AG09309 (cell line): ENCODE data around the gene CDKAL1.

Experiments used
- DNase-seq: peaks from one replicate; pipeline ENCODE4 v3.0.0-alpha.2; 2010; ENCODE audit warnings: low read depth
- H3K4me3 ChIP-seq: 2 replicates; pipeline ENCODE4 v1.5.1; 2011; ENCODE audit warnings: mild to moderate bottlenecking, low read depth, low read length, moderate library complexity; ENCODE audit not compliant: control insufficient read depth
- TF ChIP-seq, protein P1 (sequence below): IDR thresholded peaks from 2 replicates; pipeline ENCODE4 v1.5.1; 2011; ENCODE audit warnings: mild to moderate bottlenecking, low read depth, low read length, inconsistent platforms; ENCODE audit not compliant: insufficient read depth, control insufficient read depth; ENCODE audit errors: missing control alignments

The CDKAL1 gene

DNA sequence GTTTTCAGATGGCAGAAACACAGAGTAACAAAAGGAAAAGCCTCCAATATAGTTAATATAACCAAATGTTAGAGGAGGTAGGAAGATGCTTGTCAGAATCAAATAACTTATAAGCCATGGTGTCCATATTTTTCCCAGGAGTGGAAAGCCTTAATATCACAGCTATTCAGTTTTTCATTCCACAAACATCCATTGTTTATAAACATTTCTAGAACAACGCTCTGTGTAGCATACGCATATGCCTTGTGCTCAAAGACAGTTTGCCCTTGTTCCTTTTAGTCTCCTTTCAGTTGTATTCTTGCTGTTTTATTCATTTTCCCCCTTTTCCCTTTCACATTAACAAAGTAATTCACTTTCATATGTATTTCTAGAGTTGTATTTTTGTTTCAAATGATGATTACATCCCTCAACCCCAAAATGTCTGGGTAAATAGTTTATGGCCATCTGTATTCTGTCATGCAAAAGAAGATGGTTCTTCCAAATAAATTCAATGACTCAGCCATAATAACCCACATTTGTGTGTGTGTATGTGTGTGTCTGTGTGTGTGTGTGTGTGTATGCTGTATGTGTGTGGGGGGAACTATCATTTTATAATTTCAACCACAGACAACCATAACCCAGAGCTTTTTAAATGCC is 603.6 kb downstream of the CDKAL1 start:
- DNase-seq: peak; percentile 23
- TF ChIP-seq, protein P1, sequence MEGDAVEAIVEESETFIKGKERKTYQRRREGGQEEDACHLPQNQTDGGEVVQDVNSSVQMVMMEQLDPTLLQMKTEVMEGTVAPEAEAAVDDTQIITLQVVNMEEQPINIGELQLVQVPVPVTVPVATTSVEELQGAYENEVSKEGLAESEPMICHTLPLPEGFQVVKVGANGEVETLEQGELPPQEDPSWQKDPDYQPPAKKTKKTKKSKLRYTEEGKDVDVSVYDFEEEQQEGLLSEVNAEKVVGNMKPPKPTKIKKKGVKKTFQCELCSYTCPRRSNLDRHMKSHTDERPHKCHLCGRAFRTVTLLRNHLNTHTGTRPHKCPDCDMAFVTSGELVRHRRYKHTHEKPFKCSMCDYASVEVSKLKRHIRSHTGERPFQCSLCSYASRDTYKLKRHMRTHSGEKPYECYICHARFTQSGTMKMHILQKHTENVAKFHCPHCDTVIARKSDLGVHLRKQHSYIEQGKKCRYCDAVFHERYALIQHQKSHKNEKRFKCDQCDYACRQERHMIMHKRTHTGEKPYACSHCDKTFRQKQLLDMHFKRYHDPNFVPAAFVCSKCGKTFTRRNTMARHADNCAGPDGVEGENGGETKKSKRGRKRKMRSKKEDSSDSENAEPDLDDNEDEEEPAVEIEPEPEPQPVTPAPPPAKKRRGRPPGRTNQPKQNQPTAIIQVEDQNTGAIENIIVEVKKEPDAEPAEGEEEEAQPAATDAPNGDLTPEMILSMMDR: no peak
- no peak overlapping the region for H3K4me3 ChIP-seq

DNA sequence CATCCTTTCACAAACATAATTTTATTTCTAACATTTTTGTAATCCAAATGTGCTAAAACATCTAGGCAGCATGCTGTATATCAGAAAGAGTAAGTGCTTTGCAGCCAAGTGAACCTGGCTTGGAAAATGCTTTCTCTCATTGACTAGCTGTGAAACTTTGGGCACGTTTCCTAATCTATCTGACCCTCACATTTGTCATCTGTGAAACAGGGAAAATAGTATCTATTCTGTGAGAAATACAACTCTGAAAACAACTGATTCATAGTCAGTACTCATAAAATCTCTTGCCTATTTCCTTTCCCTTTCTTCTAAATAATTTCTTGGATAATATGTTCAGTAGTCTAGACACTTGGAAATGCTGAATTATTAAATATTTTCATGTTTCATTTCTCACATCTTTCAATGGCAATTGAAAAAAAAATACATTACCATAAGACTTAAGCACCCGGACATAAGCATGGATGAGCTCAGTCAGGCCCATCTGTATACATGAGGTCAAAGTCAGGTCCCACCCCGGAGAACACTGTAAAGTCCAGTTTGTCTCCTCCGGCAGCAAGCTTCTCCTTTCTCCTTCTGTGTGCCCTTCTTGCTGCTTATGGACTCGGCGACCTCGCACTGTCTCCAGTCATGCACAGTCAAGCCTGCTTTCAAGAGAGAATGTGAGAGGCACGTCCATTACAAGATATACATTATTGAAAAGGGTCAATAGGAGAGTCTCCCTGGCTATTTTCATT is 604.2 kb downstream of the CDKAL1 start:
- DNase-seq: peak; percentile 8
- TF ChIP-seq, protein P1: no peak
- no peak overlapping the region for H3K4me3 ChIP-seq

DNA sequence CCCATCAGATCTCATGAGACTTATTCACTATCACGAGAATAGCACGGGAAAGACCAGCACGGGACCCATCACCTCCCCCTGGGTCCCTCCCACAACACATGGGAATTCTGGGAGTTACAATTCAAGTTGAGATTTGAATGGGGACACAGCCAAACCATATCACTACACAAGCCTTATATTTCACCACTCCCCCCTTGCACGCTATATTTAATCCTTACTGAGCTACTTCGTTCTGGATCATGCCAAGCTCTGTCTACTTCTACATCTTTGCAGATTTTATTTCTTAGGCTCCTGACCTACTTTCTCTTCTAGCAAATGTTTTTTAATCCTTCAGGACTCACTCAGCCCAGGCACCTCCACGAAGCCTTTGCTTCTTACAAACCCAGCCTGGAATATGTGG is 606.7 kb downstream of the CDKAL1 start:
- no peak for DNase-seq
- TF ChIP-seq, protein P1: no peak
- no peak overlapping the region for H3K4me3 ChIP-seq

DNA sequence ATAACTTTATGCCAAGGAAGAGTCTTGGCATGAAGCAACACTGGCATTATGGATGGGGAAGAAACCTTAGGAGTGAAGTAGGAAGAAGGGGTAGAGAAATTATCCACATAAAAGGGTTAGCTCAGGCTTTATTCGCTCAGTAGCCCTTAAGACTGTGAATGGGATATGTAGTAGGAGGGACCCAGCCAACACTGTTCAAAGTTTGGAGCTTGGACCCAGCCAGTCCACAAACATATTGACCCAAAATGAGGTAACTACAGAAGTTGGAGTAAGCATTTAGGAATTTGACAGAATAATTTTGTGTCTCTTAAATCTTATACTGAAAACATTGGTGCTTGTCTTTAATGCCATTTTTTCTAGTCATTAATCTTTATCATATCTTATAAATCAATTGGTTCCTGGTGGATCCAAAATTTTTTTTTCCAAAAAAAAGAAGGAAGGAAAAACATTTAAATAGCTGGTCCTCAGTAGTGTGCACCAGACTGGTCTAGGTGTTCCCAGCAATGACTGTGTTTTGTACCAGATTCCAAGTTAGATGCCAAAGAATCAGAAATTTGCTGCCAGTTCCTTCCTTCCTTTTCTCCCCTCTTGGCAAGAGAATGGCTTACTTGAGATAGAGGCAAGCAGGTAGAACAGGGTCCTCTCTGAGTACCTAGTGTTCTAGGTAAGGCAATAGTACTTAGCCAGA is 607.5 kb downstream of the CDKAL1 start:
- H3K4me3 ChIP-seq: no peak overlapping the region
- no peak for DNase-seq
- TF ChIP-seq, protein P1: no peak

DNA sequence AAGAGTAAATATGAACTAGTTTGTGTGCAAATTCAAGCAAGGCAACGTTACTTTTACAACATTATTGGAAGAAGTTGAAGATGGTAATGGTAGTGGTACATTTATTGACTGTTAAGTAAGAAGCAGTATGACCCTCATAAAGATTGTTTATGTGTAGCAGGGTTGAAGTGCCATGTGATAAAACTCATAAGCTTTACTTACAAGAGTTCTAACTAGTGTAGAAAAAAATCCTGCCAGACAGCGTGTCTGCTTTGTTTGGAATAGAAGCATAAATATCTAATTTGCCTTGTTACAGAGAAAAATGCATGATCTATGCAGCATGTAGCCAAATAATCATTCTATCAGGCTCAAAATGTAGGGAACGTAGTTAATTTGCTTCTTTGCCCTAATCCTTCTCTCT is 608.5 kb downstream of the CDKAL1 start:
- TF ChIP-seq, protein P1: no peak
- H3K4me3 ChIP-seq: no peak overlapping the region
- DNase-seq: no peak

DNA sequence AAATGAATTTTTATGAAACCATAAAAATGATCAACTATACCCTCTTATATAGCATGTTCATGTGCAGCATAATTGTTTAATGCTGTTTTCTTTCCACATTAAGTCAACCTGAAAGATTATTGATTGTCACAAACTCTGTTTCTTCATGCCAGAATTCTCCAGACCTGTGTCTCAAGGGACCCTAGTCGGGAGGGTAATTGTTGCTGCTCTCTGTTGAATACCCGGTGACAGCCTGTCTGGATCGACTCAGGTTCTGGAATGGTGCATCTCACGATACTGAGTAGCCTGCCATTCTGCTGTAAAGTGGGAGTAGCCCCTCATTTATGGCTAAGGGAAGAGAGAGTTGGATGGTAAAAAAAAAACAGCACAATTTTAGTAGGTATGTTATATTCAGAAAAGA is 609.4 kb downstream of the CDKAL1 start:
- TF ChIP-seq, protein P1: no peak
- DNase-seq: no peak
- H3K4me3 ChIP-seq: no peak overlapping the region
